NCI-H82 treated with DMSO at 0.1 percent for 48 hours (cell line): ENCODE measurements around the gene NRG3.

Experiments used
- DNase-seq: peaks from one replicate; lab custom pipeline; 2025; ENCODE audit not compliant: unreplicated experiment; lab: John Stamatoyannopoulos, UW

Gene NRG3

GRCh38 chr10:82880776-82881290, 1005.8 kb downstream of the NRG3 start:
- DNase-seq = no peak

- DNase-seq = no peak
Observed at GRCh38 chr10:82882722-82883121, 1007.7 kb downstream of the NRG3 start.

- DNase-seq = no peak
Observed at GRCh38 chr10:82883603-82884002, 1008.6 kb downstream of the NRG3 start.

- peak; percentile 4 for DNase-seq
Observed at GRCh38 chr10:82887488-82887887, 1012.5 kb downstream of the NRG3 start.

DNA sequence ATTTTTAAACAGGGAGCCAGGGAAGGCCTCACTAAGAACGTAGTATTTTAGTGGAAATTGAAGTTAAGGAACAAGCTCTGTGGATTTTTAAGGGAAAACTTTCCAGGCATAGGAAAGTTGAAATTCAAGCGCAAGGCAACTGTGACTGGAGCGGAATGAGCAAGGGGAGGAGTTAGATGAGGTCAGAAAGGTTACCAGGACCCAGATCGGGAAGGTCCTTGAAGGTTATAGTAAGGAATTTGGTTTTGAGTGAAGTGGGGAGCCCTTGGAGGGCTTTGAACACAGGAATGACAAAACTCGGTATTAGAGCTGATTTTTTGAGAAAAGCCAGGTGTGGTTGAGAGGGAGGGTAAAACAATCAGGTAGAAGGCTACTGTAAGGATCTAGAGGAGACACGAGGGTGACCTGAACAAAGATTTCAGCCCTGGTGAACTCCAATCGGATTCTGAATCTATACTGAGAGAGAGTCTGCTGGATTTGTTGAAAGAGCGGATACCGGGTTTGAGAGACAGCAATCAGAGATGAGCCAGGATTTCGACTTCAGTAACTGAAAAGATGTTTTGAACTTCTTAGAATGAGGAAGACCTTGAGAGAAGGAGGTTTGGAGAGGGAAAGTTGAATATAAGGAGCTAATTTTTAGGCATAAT, 1013.9 kb downstream of the NRG3 start:
- DNase-seq = no peak

GRCh38 chr10:82889728-82890127, 1014.7 kb downstream of the NRG3 start:
- no peak for DNase-seq

DNA sequence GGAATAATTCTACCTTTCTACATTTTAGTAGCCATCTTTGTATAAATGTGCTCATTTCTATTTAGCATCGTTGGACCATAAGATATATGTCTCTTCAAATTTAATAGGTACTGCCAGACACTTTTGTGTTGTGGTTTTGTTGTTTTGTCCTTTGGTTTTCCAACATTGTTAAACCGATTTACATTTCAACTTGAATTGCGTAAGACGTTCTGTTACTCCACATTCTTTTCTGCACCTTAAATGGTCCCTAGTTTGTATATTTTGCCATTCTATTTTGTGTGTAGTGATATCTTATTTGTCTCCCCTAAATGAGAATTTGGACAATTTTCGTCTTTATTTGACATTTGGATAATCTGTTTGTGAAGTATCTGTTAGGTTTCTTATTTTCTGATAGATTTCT, 1015.6 kb downstream of the NRG3 start:
- no peak for DNase-seq

- DNase-seq = no peak
Observed at GRCh38 chr10:82908096-82908495, 1033.1 kb downstream of the NRG3 start.

GRCh38 chr10:82908751-82909150, 1033.8 kb downstream of the NRG3 start:
- DNase-seq = no peak

GRCh38 chr10:82910301-82910700, 1035.3 kb downstream of the NRG3 start:
- no peak for DNase-seq

GRCh38 chr10:82914655-82915136, 1039.7 kb downstream of the NRG3 start:
- DNase-seq = no peak

- DNase-seq = no peak
Observed at GRCh38 chr10:82916941-82917340, 1041.9 kb downstream of the NRG3 start.

- no peak for DNase-seq
Observed at GRCh38 chr10:82918022-82918421, 1043.0 kb downstream of the NRG3 start.

DNA sequence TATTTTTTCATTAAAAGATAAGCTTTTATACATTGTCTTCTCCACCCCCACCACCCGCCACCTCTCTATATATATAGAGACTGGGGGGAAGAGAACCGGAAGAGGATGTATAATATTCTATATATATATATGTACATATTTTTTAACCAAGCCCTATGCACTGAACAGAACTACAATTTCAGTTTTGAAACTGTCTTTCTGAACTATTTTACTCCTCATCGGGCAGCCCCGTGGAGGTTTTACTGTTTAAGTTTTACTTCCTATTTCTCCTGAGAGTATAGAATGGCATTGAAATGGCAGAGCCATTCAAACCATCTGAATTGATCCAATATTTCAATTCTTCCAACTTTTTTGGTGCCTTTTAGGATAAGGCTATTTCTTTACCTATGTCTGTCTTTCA, 1047.1 kb downstream of the NRG3 start:
- no peak for DNase-seq

GRCh38 chr10:82922755-82923154, 1047.8 kb downstream of the NRG3 start:
- DNase-seq = no peak

GRCh38 chr10:82924711-82925110, 1049.7 kb downstream of the NRG3 start:
- no peak for DNase-seq

- no peak for DNase-seq
Observed at GRCh38 chr10:82925547-82925946, 1050.6 kb downstream of the NRG3 start.

DNA sequence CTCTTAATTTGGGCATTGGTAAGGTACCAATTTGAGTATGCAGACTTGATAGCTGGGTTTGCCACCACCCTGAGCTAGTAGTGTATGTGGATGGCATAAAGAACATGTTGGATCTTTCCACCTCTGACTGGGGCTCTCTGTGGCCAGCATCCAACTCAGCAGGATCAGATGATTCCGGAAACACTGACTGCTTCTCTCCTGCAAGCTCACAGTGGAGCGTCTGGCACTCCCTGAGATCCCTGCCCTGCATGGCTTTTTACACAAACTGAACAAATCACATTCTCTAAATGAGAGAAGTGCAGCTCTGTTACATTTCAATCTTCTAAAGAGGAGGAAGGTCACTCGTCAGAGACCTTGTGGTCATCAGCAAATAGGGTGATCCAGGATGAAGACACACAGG, 1057.5 kb downstream of the NRG3 start:
- DNase-seq = no peak

GRCh38 chr10:82934429-82934828, 1059.4 kb downstream of the NRG3 start:
- DNase-seq = no peak

DNA sequence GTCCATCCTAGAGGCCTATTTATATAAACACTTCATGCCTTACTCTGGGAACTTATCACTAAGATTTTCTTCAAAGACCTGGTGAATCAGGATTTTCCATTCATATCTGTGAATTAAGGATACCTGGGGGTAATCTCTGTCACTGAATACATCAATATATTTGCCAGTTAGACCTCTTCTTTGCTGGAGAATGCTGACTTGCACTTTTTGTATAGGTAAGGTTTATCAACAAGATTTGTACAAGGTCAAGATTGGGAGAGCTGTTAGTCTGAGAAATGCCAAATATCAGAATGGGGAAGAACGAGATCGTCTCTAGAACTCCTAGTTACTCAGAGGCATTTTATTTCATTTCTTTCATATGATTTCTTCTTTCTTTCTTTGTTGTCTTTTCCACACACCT, 1060.0 kb downstream of the NRG3 start:
- DNase-seq = no peak

DNA sequence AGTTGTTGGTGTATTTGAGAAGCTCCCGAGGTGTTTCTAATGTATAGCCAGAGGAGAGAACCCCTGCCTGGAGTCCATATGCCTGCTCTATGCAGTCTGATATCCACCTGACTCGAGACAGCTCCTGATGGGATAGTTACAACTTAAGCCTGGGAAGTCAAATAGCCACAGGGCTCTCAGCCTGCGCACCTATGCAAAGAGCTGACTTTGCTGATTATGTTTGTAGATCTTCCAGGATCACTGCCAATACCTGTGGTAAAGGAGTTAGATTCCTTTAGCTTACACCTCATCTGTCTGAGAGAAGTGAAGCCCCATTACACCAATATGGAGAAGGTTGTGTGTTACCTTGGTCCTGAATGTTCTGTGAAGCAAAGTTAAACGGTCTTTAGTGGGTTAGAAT, 1063.3 kb downstream of the NRG3 start:
- DNase-seq = no peak

- DNase-seq = no peak
Observed at GRCh38 chr10:82942286-82943099, 1067.5 kb downstream of the NRG3 start.
